Measurements from ENCODE around the gene IL21R. TPM values are rescaled to one million over a fixed set of nuclear protein-coding genes. Genes with fewer than 3 reads are reported as not detected.

The IL21R gene
- total RNA-seq, 1 donor from 2014 or later: 0.14 TPM

DNA sequence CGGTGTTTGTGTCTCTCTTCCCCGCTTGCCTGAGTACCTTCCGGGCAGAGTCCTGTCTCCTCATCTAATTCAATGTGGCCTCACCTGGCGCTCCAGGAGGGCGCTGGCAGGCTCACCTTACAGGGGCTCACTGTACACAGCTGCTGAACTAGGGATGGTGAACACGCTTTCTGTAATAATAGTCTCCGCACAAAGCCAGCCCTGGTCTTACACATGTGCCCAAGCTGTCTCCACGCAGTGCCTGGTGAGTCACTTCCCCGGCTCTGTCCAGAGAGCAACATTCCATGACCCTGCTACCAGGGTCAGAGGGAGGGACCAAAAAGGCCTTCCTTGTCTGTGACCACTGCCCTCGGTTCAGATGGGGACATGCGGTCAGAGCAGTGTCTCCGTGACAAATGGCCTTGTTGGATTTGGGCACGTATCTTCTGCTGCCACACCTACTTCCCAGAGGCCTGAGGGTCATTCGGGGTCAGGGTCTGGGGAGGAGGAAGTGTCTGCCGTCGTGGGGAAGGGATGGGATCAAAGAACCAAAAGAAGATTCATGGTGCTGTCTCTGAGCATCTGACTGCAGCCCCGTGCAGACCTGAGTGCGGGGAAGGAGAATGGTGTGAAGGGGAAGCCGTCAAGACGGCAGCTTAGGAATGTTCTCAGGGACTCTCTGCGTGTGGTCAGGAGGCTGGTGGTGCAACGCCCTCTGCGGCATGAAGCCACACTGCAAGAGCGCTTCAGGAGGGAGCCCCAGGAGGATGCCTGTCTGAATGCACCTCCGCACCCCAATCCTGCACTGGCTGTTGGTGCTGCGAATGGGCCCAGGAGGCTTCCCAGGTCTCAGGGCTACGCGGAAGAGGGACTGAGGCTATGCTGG, 68.8 kb downstream of the IL21R start:
- ATAC-seq (no peak), DNase-seq (ENCODE audit: missing footprints) (peak; percentile 60)
- intact Hi-C loops (cut with DNase I): no loop called here

DNA sequence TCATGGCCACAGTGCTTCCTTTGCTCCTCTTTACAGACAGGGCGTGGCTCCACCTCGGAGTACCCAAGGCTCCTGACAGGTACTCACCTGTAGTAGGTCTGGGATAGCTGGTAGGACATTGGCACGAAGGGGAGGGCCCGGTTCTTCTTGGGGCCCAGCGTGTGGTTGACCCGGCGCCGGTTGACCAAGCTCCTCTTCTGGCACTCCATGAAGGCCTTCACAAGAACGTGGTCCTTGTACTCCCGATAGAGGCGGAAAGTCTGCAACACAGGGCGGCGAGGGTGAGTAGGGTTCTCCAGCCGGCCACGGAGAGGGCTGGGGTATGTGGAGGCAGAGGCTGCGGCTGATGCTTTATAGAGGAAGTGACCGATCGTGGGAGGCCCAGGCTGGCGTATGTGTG, 69.7 kb downstream of the IL21R start:
- intact Hi-C loops (cut with DNase I): no loop called here
- ATAC-seq: no peak
- DNase-seq (ENCODE audit: missing footprints): peak; percentile 16

DNA sequence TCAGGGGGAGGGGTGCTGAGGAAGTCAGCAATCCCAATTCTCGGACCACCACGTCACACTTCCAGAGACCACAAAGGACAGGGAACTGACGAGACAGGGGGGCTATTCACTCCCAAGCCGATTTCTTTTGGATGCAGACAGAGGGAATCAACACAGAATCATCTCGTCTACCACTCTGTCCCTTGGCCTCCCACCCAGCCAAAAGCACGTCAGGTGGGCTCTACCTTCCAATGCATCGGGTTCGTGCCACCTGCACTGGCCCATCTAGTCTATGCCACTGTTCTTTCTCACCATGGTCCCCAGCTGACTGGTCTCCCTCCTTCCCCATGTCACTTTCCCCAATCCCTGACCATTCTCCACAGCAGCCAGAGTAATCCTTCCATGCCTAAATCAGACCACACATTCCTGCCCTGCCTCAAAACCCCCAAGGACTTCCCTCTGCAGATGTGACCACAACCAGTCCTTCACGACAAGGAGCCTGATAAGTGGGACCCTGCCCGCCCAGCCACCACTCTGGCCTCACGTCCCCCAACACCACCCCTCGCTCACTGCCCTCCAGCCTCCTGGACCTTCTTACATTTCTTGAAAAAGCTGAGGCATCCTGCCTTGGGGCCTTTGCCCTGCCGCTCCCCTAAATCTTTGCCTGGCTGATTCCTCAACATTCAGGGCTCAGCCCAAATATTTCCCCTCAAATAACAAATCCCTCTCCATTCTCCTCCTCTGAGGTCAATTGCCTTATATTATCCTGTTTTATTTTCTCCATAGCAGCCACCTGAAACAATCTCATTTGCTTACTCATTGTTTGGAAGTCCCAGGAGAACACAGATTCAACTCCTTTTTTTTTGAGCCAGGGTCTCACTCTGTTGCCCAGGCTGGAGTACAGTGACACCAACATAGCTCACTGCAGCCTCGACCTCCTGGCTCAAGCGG, 70.4 kb downstream of the IL21R start:
- intact Hi-C loops (cut with DNase I): no loop called here
- ATAC-seq (no peak), DNase-seq (ENCODE audit: missing footprints) (peak; percentile 18)

DNA sequence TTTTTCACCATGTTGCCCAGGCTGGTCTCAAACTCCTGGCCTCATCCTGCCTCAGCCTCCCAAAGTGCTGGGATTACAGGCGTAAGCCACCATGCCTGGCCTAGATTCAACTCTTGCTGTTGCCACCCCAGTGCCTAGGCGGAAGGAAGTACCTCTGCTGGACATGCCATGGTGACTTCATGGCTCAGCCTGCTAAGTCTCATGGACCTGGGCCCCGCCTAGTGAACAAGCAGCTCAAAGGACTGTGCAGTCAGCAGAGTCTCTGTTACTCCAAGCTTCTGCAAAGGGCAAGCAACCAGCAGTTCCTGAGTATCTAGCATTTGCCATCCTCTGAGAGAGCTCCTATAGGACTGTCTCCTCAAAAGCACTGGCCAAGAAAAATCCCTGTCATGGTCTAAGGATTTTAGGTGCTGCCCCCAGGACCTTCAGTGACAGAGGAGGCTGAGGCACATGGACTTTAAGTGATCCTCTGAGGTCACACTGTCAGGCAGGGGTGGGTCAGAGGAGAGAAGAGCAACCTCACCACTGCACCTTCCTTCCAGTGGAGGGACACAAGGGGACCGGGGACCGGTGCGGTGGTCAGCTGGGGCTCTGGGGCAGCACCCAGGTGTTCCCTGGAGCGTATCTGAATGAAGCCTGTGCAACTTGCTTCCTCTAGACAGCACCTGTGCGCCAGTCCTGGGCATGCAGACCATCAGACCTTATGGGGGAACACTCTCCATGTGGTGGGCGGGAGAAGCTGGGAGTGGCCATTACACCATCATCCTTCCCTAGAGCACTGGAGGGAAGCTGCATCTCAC, 71.3 kb downstream of the IL21R start:
- DNase-seq (ENCODE audit: missing footprints) (peak; percentile 52), ATAC-seq (no peak)
- intact Hi-C loops (cut with DNase I): no loop called here

DNA sequence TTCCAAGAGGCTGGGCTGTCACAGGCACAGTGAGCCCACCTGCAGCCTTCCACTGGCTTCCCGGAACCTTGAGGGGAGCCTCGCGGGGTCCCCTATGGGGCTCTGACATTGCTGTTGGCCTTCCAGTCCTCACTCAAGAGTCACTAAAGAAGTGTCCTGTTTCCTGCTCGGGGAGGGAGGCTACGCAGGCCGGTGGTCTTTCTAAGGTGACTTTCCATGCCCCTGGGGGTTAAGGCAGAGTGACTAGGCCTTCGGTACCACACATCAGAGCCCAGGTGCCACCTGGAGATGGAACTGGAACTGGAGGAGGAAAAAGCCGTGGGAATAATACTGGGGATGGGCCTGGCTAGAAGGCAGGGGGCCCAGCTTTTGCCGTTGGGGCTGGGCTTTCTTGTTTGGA, 72.1 kb downstream of the IL21R start:
- DNase-seq (ENCODE audit: missing footprints) (no peak), ATAC-seq (no peak)
- intact Hi-C loops (cut with DNase I): no loop called here

DNA sequence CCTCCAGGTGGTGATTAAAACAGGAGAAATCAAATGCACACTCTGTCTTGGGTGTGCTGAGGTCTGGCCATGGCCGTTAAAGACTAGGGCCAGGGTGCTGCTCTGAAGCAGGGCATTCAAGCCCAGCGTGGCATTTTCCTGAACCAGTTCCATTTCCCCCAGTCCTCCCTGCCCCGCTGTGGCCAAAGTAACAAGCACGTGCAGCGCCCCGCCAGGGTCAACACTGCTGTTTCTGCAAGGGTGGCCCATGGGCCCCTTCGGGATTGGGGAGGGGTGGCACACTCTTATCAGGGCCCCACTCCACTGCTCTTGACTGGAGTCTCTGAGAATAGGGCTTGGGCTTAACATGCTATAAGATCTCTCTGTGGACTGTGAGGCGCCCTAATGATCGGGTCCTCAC, 72.9 kb downstream of the IL21R start:
- ATAC-seq (no peak), DNase-seq (ENCODE audit: missing footprints) (peak; percentile 9)
- intact Hi-C loops (cut with DNase I): no loop called here

DNA sequence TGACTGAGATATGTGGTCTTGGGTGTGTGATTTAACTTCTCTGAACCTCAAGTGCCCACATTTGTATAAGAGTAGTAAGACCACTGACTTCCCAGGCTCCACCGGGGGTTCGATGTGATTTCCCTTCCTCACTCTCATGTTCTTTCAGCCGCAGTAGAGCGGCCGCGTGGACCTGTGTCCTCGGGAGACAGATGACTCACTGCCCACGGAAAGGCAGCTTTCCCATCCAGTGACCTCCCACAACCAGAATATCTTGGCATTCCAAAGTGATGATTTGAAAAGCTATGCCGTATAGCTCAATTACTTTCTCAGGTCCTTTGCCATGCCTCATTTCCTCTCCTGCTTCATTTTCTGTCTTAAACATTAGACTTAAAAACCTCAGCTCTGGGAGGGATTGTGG, 73.6 kb downstream of the IL21R start:
- intact Hi-C loops (cut with DNase I): no loop called here
- DNase-seq (ENCODE audit: missing footprints): peak; percentile 50
- no peak for ATAC-seq

DNA sequence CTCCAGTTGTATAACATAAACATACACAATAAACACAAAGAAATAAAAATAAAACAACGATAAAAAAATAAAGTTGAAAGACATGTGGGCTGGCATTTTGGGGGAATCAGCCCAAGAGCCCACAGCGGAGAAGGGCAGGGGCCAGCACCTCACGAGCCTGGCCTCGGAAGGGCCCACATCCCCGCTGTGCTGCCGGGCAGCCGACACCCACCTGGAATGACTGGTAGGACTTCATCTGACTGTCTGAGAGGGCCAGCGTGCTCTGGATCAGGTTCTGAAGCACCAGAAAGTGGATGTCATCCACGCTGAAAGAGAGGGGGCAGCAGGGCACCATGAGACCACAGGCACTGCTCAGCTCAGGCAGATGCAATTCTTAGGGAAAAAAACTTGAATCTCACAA, 74.3 kb downstream of the IL21R start:
- no peak for ATAC-seq
- intact Hi-C loops (cut with DNase I): no loop called here
- peak; percentile 5 for DNase-seq (ENCODE audit: missing footprints)

DNA sequence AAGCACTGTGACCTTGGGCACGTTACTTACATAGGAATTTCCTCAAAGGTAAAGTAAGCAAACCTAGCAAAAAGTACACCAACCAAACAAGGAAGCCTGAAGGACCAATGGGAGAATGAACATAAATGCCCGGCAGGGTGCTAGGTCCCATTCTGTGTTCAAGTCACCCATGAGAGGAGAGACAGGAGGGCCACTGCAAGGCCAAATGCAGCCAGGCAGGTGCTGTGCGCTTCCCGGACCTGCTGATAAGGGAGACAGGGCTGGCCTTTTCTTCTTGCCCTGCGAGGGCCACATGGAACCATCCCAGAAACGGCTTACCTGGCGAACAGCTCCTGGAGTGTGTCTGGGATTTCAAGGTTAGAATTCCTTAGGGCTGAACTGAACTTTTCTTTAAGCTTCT, 78.8 kb downstream of the IL21R start:
- intact Hi-C loops (cut with DNase I): no loop called here
- no peak for ATAC-seq
- peak; percentile 4 for DNase-seq (ENCODE audit: missing footprints)

DNA sequence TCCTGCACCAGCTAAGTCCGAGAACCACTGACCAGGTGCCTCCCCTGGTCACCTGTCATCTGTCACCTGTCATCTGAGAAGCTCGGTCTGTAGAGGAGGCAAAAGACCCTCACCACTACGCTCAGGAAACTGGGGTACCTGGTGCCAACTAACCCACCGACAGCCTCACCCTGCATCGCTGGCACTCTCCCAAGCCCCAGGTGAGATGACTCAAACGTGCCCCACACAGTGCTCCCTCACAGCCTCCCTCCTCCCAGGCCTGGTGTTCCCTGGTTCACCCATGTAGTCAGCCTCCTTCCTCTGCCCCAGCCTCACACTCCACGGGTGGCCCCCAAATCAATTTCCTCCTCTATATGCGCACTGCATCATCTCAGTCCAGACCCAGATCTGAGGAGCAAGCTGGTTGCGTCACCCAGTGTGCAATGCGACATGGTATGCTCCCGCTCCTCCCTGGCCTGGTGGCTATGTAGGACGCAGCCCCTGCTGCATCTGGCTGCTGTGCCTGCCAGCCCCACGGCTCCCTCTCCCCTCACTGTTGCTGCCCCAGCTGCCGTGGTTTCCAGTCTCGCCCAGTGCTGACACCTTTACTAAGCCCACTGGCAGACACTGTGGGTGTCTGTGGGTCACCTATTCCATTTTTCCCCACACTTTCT, 79.4 kb downstream of the IL21R start:
- ATAC-seq (no peak), DNase-seq (ENCODE audit: missing footprints) (peak; percentile 52)
- intact Hi-C loops (cut with DNase I): no loop called here

DNA sequence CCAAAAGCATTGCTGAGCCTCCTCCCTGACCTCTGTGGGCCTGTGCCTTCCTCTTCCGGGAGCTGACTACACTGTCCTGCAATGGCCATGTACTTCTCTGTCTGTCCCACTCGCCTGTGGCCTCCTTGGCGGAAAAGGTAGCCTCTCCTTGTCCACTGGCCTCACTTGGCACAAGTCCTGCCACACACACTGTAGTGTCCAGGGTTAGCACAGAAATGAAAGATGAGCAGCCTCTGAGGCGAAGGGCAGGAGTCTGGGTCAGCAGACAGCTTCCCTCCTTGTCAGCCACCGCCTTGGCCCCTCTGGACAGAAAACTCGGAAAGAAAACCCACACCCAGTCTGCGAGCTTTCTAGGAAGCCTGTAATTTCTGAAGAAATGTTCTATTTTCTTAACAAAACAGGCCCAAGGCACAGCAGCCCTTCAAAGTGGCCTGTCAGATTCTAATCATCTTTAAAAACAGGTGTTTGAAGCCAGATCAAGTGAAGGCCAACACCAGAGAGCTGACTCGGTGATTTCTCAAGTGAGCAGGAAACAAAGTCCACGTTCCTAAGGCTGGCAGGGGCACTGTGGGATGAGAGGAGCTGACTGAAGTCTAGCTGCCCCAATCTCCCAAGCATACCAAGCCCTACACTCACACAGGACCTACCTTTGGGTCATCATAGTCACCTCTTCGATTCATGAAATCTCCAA, 80.6 kb downstream of the IL21R start:
- ATAC-seq (no peak), DNase-seq (ENCODE audit: missing footprints) (peak; percentile 9)
- intact Hi-C loops (cut with DNase I): no loop called here

DNA sequence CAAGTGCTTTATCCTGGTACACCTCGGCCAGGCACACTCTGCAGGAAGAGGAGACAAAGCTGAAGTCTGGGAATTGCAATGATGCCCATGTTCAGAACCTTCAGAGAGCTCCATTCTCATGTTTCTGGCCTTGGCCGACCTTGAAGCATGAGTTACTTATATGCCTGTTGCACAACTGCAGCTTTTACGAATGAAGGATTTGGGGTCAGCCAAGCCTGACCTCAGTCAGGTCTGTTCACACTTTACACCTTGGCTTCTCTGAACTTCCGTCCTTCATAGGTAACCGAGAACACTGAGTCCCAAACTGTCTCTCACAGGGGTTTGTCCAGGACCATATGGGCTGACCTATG, 81.1 kb downstream of the IL21R start:
- DNase-seq (ENCODE audit: missing footprints): no peak
- intact Hi-C loops (cut with DNase I): no loop called here
- no peak for ATAC-seq

DNA sequence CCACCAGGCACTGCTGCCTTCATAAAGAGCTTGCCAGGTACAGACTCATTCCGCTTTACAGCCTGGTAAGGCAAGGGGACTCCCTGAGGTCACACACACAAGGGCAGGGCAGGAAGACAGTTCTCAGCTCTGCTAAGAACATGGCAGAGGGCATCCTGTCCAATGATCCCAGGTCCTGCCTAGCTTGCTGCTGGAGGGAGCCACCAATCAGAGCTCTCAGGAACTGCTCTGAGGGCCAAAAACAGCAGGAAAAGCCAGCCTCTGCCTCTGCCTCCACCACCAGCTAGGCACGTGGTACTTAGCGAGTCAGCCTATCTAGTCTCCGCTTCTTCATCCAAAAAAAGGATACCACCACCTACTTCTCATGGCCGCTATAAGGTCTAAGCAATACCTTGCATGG, 81.7 kb downstream of the IL21R start:
- no peak for ATAC-seq
- DNase-seq (ENCODE audit: missing footprints): peak; percentile 4
- intact Hi-C loops (cut with DNase I): no loop called here

DNA sequence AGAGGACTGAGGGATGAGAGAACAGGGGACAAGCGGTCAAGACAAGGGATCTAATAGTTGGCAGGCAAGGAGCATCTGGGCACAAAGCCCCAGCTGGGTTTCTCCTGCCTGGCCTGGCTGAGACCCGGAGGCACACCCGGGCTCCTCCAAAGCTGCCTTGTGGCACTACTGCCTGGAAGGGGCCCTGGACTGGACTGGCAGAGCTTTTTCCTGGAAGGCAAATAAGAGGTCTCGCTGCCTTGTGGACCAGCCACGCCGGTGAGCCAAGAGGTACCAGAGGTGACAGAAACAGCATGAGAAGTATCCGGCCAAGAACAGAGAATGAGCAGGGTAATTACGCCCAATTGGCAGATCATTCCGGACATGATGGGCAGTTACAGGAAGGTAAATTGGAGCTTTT, 83.2 kb downstream of the IL21R start:
- no peak for ATAC-seq
- intact Hi-C loops (cut with DNase I): no loop called here
- peak; percentile 25 for DNase-seq (ENCODE audit: missing footprints)

DNA sequence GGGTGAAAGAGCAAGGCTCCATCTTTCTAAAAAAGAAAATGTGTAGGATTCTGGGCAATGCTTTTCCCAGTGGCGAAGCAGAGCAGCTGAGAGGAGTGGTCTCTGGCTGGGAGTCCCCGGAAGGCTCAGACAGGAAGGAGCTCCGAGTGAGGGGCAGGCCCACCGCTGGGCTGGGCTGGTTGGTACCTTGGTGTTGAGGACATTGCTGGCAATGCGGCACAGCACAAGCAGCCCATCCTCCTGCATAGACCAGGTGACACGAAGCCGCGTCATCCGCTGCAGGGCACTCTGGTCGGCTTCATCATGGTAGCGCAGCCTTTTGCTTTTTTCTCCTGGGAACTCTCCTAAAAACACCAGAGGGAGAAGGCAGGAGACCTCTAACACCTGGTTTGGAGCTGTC, 83.8 kb downstream of the IL21R start:
- ATAC-seq (no peak), DNase-seq (ENCODE audit: missing footprints) (peak; percentile 33)
- intact Hi-C loops (cut with DNase I): no loop called here

DNA sequence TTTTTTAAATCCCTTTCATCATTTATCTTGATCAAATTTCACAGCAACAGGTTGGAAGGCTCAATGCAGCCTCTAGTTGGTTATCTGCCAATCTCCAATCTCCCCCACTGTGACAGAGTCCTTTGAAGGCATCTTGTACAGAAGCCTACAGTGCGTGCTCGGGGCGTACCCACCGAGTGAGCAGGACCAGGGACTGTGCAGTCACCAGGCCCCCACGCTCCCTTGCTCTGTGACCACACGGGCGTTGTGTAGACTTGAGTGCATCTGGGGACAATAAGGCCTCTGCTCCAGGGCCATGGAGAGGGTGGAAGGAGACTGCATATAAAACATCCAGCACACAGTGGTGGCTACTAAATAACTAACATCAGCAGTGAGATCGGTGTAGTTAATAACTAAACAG, 84.4 kb downstream of the IL21R start:
- intact Hi-C loops (cut with DNase I): no loop called here
- DNase-seq (ENCODE audit: missing footprints) (peak; percentile 60), ATAC-seq (no peak)

DNA sequence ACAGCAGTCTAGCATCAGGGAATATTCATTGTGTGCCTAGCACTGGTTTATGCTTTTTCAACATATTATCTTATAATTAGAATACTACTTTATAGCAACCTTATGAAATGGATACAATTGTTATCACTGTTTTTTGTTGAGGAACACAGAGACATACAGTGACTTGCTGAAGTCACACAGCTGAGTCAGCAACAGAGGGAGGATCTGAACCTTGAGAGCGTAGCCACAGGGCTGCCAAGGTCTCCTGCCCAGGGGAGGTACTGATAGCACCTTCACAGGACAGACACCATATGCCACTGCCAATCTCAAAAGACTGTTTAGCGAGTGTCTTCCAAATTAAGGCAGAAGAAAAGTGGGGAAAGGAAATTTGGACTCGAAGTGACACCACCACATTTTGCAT, 84.8 kb downstream of the IL21R start:
- DNase-seq (ENCODE audit: missing footprints) (no peak), ATAC-seq (no peak)
- intact Hi-C loops (cut with DNase I): no loop called here

DNA sequence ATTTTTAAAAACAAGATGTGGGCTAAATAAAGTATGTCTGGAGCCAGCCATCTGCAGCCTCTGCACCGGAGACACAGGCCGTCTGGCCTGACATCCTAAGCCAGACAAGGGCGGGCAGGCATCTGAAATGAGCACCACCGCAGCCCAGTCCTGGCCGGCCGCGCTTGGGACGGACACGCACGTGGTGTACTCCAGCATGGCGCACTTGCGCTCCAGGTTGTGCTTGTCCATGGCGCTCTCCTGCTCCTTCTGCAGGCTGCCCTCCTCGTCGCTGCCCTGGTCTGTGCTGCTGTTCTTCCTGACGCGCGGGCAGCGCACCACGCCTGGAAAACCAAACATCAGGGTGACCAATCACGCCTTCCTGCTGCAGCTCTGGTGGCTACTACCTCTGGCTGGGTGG, 87.4 kb downstream of the IL21R start:
- intact Hi-C loops (cut with DNase I): no loop called here

More for the DNA sequence above, 87.4 kb downstream of the IL21R start:
- ATAC-seq: no peak
- DNase-seq (ENCODE audit: missing footprints): no peak

Data from Right ventricle myocardium inferior (tissue), 1 donor.